WTC11 (cell line): ENCODE results near the gene ARHGAP22.

Experiments
- CTCF ChIP-seq: fragments of 200-600 bp; IDR thresholded peaks from 2 replicates; pipeline ENCODE4 v1.8.0; 2022; ENCODE audit warnings: antibody characterized with exemption
- ELF4 ChIP-seq: sonication (generic); formaldehyde crosslinking; IDR thresholded peaks from 2 replicates; pipeline ENCODE4 v1.8.1; 2022; ENCODE audit warnings: low read depth, mild to moderate bottlenecking, moderate library complexity, missing genetic modification reagents
- ESRRA ChIP-seq: sonication (generic); formaldehyde crosslinking; IDR thresholded peaks from 2 replicates; pipeline ENCODE4 v1.8.1; 2022; ENCODE audit warnings: mild to moderate bottlenecking, missing genetic modification reagents, borderline replicate concordance
- FOXP1 ChIP-seq: sonication (generic); formaldehyde crosslinking; IDR thresholded peaks from 2 replicates; pipeline ENCODE4 v1.8.0; 2022; ENCODE audit warnings: missing genetic modification reagents, mild to moderate bottlenecking, moderate library complexity, borderline replicate concordance
- FOXP4 ChIP-seq: sonication (generic); formaldehyde crosslinking; IDR thresholded peaks from 2 replicates; pipeline ENCODE4 v1.8.0; 2022; ENCODE audit warnings: mild to moderate bottlenecking, missing genetic modification reagents
- KAT7 ChIP-seq: sonication (generic); formaldehyde crosslinking; IDR thresholded peaks from 2 replicates; pipeline ENCODE4 v1.8.1; 2023; ENCODE audit warnings: missing genetic modification reagents, mild to moderate bottlenecking, borderline replicate concordance
- NR2C2 ChIP-seq: sonication (generic); formaldehyde crosslinking; IDR thresholded peaks from 2 replicates; pipeline ENCODE4 v1.8.0; 2022; ENCODE audit warnings: mild to moderate bottlenecking, missing genetic modification reagents
- PRDM15 ChIP-seq: sonication (generic); formaldehyde crosslinking; IDR thresholded peaks from 2 replicates; pipeline ENCODE4 v1.8.0; 2022; ENCODE audit warnings: missing genetic modification reagents
- ZSCAN18 ChIP-seq: fragments of 250-450 bp; sonication (Bioruptor Pico); IDR thresholded peaks from 2 replicates; pipeline ENCODE4 v2.1.2; 2022; ENCODE audit warnings: mild to moderate bottlenecking, moderate library complexity

- TF ChIP-seq ESRRA (CRISPR knock-in tag) = no peak
- TF ChIP-seq CTCF = no peak
- no peak for TF ChIP-seq KAT7 (CRISPR knock-in tag)
- TF ChIP-seq FOXP1 (CRISPR knock-in tag) = no peak
- no peak for TF ChIP-seq PRDM15 (CRISPR knock-in tag)
- TF ChIP-seq FOXP4 (CRISPR knock-in tag) = no peak
- no peak for TF ChIP-seq ZSCAN18 (CRISPR knock-in tag)
- TF ChIP-seq NR2C2 (CRISPR knock-in tag) = no peak
- no peak for TF ChIP-seq ELF4 (CRISPR knock-in tag)
Observed at GRCh38 chr10:48514255-48514654, 90.6 kb downstream of the ARHGAP22 start.
